Pancreas (tissue), 10 donors: Measurements from ENCODE around the gene TRIP12. TPM values are rescaled to one million over a fixed set of nuclear protein-coding genes. Genes with fewer than 3 reads are reported as not detected.

Experiments used
- ATAC-seq, 4 donors: fragments of 200-7000 bp; cut with Tn5 transposase; one replicate each; pipeline versions ENCODE4 v1.8.0 to v1.9.1; 2020; ENCODE audit warnings: mild to moderate bottlenecking in 4 of 4, moderate library complexity in 4 of 4
- DNase-seq, 6 donors: peaks; one replicate each; pipeline ENCODE4 v3.0.0-alpha.2; 2020
- FAIRE-seq: peaks from 2 replicates; lab custom pipeline; 2012; peaks lifted over from hg19 to GRCh38; lab: Jason Lieb, UNC
- H3K27ac ChIP-seq, 4 donors: fragments of 200-600 bp; sonication (generic); 1 replicate in 3 of 4; 2 replicates in 1 of 4; pipeline versions ENCODE4 v1.5.0 to v1.8.0; 2020
- H3K27me3 ChIP-seq, 4 donors: fragments of 200-600 bp; one replicate each; pipeline ENCODE4 v1.8.0; 2021
- H3K36me3 ChIP-seq, 3 donors: fragments of 200-600 bp; sonication (generic) in 1 of 3; one replicate each; pipeline versions ENCODE4 v1.5.0 to v1.8.0; 2020 to 2021
- H3K4me1 ChIP-seq, 3 donors: fragments of 200-600 bp; one replicate each; pipeline ENCODE4 v1.8.0; 2021
- H3K4me3 ChIP-seq, 4 donors: fragments of 200-600 bp; sonication (generic) in 2 of 4; one replicate each; pipeline versions ENCODE4 v1.5.0 to v1.8.0; 2020 to 2021
- H3K9me3 ChIP-seq, 4 donors: fragments of 200-600 bp; one replicate each; pipeline ENCODE4 v1.8.0; 2021
- WGBS, 2 donors: extraction: QIAGEN DNeasy Blood & Tissue Kit; methylation state at CpG; one replicate each; pipeline ENCODE4 v1.1.7; 2013; 5-methylcytosine and 5-hydroxymethylcytosine counted together
- intact Hi-C, 3 donors: fragments of 100-400 bp; cut with DNase I; formaldehyde crosslinking; loops; one replicate each; pipeline versions ENCODE4 v1.11.1 to v1.14.2; 2022
- polyA plus RNA-seq, 2 donors: library from polyadenylated mRNA; stranded (reverse); fragments of 200-250 nt; gene quantifications; one replicate each; pipeline ENCODE4 v1.2.3, GENCODE V29; 2013
- total RNA-seq, 6 donors: library from RNA; stranded (reverse); fragmentation: NEBNext Ultra II Directional in 4 of 6; extraction: Animal tissue kit (Norgen Biotek cat#: 25700) in 4 of 6; gene quantifications; one replicate each; pipeline versions ENCODE4 v1.2.1 to v1.2.4, GENCODE V29; 2021 to 2023
- TF ChIP-seq, protein P1 (sequence below), 4 donors: fragments of 200-600 bp; sonication (generic) in 3 of 4; IDR thresholded peaks; one replicate each; pipeline versions ENCODE4 v1.5.0 to v1.8.0; 2021; ENCODE audit warnings: antibody characterized with exemption in 4 of 4
- donor health status: healthy with polysubstance abuse.
- donor health status: DM: no; HTN: no; CAD: no; lungs with moderate emphysema.
- donor health status: DM: no; HTN: no; CAD: no.
- donor health status: control.
- donor health status: control.
- donor health status: Bipolar disorder and iron deficiency.
- donor health status: DM: yes; HTN: yes; CAD: no.
- donor health status: DM: no; HTN: no; CAD: no.
- donor health status: DM: no; HTN: no; CAD: no.
- donor health status: DM: yes; HTN: yes; CAD: no.

TRIP12 gene
- total and polyA plus RNA-seq, 8 donors: 12.2 to 106 (median 58.6) TPM

- no peaks in the 10 kb centered on the region for H3K9me3 ChIP-seq
- H3K27me3 ChIP-seq: no peaks in the 10 kb centered on the region
- H3K27ac ChIP-seq: no peak overlapping the region
- 76 to 90% methylated on average over 3 of the region's 3 CpGs for WGBS, 2 donors
- H3K4me1 ChIP-seq: no peaks in the 10 kb centered on the region
- H3K36me3 ChIP-seq: no peaks in the 10 kb centered on the region
- H3K4me3 ChIP-seq: no peak overlapping the region
- DNase-seq (no peak), FAIRE-seq (no peak), ATAC-seq (no peak)
- intact Hi-C loops: no loop called here
- TF ChIP-seq, protein P1, sequence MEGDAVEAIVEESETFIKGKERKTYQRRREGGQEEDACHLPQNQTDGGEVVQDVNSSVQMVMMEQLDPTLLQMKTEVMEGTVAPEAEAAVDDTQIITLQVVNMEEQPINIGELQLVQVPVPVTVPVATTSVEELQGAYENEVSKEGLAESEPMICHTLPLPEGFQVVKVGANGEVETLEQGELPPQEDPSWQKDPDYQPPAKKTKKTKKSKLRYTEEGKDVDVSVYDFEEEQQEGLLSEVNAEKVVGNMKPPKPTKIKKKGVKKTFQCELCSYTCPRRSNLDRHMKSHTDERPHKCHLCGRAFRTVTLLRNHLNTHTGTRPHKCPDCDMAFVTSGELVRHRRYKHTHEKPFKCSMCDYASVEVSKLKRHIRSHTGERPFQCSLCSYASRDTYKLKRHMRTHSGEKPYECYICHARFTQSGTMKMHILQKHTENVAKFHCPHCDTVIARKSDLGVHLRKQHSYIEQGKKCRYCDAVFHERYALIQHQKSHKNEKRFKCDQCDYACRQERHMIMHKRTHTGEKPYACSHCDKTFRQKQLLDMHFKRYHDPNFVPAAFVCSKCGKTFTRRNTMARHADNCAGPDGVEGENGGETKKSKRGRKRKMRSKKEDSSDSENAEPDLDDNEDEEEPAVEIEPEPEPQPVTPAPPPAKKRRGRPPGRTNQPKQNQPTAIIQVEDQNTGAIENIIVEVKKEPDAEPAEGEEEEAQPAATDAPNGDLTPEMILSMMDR (IDR thresholded peaks at IDR 0.05): no peak
Measured at GRCh38 chr2:229956491-229956890, 34.7 kb upstream of the TRIP12 start.

- H3K27me3 ChIP-seq: no peaks in the 10 kb centered on the region
- no peak for ATAC-seq
- no peaks in the 10 kb centered on the region for H3K4me1 ChIP-seq
- H3K9me3 ChIP-seq: no peaks in the 10 kb centered on the region
- no peak for FAIRE-seq
- intact Hi-C loops: no loop called here
- TF ChIP-seq, protein P1 (IDR thresholded peaks at IDR 0.05): no peak
- H3K4me3 ChIP-seq: no peak overlapping the region
- H3K27ac ChIP-seq: no peak overlapping the region
- H3K36me3 ChIP-seq: no peaks in the 10 kb centered on the region
- no peak for DNase-seq
- WGBS, 2 donors: 79 to 81% methylated on average over 1 of the region's 1 CpG
Measured at GRCh38 chr2:229955663-229956062, 33.9 kb upstream of the TRIP12 start.

- TF ChIP-seq, protein P1 (IDR thresholded peaks at IDR 0.05): no peak
Measured at GRCh38 chr2:229952256-229952835, 30.5 kb upstream of the TRIP12 start.

GRCh38 chr2:229947544-229947943, 25.7 kb upstream of the TRIP12 start:
- no peak for FAIRE-seq
- 74 to 82% methylated on average over 1 of the region's 1 CpG for WGBS, 2 donors
- Histone ChIP-seq H3K4me3 (no peak overlapping the region), H3K36me3 (no peaks in the 10 kb centered on the region), H3K9me3 (no peaks in the 10 kb centered on the region), H3K4me1 (no peaks in the 10 kb centered on the region), H3K27ac (no peak overlapping the region), H3K27me3 (no peaks in the 10 kb centered on the region)
- no peak for ATAC-seq
- intact Hi-C loops: no loop called here
- TF ChIP-seq, protein P1 (IDR thresholded peaks at IDR 0.05): no peak
- no peak for DNase-seq

More at GRCh38 chr2:229952256-229952835, 30.5 kb upstream of the TRIP12 start:
- Histone ChIP-seq H3K4me1 (no peaks in the 10 kb centered on the region), H3K27ac (no peak overlapping the region), H3K36me3 (no peaks in the 10 kb centered on the region), H3K27me3 (no peaks in the 10 kb centered on the region), H3K4me3 (no peak overlapping the region), H3K9me3 (no peaks in the 10 kb centered on the region)
- ATAC-seq (no peak), DNase-seq (no peak), FAIRE-seq (no peak)
- 93 to 97% methylated on average over 6 of the region's 6 CpGs for WGBS, 2 donors
- intact Hi-C loops: no loop called here

DNA sequence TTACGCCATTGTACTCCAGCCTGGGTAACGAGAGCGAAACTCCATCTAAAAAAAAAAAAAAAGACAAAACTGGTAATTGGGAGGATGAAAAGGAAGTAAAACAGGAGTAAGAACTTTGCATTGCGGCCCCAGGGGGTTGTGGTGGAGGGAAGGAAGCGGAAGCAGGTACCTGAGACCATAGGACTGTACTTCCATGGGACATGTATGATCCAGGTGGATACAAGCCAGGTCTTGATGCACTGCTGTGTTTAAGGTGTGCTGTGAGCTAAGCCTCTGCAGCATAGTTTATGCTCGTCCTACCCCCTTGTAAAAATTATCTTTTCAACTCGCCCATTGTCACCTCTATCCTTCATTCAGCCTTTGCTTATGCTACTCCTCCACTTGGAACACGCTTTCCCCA, 24.2 kb upstream of the TRIP12 start:
- ATAC-seq: no peak
- TF ChIP-seq, protein P1 (IDR thresholded peaks at IDR 0.05): no peak
- no peaks in the 10 kb centered on the region for H3K36me3 ChIP-seq
- FAIRE-seq: no peak
- WGBS, 2 donors: 94 to 96% methylated on average over 8 of the region's 8 CpGs
- no peaks in the 10 kb centered on the region for H3K27me3 ChIP-seq
- H3K27ac ChIP-seq: no peak overlapping the region
- H3K4me1 ChIP-seq: no peaks in the 10 kb centered on the region
- no peak overlapping the region for H3K4me3 ChIP-seq
- no peak for DNase-seq
- no peaks in the 10 kb centered on the region for H3K9me3 ChIP-seq
- intact Hi-C loops: no loop called here
